Measurements from ENCODE around the gene SEMA5A.

Gene SEMA5A

GRCh38 chr5:9196403-9197227 is 349.3 kb downstream of the SEMA5A start:
- no peak for DNase-seq

DNA sequence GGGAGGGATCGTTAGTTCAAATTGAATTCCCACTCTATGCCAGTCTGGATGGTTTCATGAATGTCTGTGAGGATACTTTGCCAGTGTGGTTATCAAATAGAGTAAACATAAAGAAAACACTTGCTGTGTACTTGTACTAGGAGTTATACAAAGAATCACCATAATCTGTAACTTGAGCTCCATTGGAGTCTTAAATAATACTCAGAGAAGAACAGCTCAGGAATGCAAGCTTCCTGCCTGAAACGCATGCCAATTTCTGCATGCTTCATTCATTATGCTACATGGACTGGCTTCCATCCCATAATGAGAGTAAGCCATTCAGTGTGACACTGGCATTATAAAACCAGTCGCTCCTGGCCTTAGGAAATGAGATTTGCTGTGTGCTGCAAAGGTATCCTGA is 351.4 kb downstream of the SEMA5A start:
- DNase-seq, result no peak

DNA sequence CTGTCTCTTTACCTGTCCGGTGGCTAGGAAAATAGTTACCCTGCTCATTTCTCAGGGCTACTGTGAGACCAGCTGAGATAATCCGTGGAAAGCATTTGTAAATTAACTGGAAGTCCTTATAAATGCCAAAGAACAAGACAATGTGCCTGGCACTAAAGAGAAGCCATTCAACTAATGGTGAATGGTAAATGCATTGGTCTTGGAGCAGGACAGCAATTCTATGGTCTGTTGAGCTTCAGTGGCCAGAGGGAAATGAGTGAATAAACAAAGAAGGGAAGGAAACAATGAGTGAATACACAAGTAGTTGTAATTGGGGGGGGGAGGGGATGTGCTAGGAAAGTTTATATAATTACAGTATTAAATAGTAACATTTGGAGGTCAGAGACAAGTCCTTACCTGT is 353.6 kb downstream of the SEMA5A start:
- no peak for DNase-seq

DNA sequence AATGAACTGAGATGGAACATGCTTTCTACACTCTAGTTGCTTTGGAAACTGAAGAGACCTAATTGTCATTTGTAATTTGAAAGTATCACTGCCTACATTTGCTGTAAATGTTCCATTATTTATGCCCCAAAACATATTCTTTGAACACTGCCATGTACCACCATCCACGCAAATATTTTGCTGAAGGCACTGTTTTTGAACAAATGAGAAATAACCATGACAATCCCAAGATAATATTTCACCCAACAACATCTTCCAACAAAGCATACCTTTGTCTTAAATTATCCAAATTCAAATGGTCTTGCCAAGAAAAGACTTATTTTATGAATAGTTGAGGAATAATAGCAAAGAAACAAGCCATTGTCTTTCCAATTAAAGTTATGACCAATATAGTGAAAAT is 356.2 kb downstream of the SEMA5A start:
- DNase-seq, result no peak

DNA sequence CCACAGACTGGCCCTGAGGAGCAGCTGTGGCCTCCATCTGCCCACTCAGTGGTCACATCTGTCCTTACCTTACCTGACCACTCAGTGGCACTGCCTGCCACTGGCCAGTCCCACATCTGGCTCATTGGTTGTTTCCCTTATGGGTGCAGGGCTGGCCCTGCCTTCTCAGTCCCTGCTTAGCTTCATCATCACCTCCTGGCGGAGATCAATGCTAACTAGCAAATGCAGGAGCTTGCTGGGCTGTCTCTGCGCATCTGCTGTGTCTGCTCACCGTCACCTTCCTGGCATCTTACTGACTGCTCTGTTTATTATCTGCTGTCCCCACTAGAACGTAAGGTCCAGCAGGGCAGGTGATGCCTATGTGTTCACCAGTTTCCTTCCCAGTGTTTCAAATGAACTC is 356.9 kb downstream of the SEMA5A start:
- no peak for DNase-seq

DNA sequence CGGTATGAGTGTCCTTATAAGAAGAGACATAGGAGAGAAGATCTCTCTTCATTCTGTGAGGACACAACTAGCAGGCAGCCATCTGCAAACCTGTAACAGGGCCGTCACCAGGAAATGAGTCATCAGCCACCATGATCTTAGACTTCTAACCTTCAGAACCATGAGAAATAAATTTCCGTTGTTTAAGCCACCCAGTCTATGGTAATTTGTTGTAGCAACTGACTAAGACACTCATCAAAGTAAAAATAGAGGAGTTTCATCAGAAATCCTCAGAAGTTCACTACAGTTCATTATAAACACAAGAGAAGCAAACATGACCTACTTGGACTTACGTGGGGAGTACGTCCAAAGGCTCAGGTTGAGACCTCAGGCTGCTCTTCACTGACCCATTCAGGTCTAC is 357.7 kb downstream of the SEMA5A start:
- no peak for DNase-seq

DNA sequence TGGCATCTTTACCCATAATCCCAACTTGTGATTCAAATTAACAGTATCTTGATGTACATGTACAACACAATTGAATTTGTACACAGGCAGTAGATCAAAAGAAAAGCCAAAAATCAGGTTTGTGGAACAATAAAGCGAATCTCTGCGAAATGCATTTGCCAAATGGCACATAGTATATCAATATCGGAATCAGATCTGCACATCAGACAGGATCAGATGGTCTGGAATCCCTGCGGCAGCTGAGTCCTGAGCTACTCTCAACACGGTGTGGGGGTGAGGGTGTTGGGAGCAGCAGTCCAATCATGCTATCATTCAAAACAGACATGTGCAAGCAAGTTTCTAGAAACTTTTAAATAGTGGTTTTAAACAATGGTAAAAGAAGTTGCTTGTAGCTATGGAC is 358.3 kb downstream of the SEMA5A start:
- no peak for DNase-seq

DNA sequence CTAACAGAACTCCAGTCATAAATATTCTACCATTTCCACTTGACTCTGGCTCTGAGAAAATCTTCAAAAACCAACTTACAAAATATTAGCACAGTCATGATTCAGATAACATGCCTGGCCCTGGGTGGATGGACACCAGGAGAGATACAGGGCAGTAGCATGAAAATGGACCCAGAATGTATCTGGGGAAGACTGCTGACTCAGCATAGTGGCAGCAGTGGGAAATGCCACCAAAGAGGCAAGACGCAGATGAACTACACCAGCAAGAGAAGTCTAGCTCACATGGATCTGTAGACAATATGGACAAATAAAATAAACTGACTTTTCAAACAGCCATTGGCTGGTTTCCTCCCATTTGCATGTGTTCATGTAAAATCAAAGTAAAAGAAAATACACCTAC is 359.8 kb downstream of the SEMA5A start:
- no peak for DNase-seq

- no peak for DNase-seq
Measured at GRCh38 chr5:9183992-9184391, 361.9 kb downstream of the SEMA5A start.

DNA sequence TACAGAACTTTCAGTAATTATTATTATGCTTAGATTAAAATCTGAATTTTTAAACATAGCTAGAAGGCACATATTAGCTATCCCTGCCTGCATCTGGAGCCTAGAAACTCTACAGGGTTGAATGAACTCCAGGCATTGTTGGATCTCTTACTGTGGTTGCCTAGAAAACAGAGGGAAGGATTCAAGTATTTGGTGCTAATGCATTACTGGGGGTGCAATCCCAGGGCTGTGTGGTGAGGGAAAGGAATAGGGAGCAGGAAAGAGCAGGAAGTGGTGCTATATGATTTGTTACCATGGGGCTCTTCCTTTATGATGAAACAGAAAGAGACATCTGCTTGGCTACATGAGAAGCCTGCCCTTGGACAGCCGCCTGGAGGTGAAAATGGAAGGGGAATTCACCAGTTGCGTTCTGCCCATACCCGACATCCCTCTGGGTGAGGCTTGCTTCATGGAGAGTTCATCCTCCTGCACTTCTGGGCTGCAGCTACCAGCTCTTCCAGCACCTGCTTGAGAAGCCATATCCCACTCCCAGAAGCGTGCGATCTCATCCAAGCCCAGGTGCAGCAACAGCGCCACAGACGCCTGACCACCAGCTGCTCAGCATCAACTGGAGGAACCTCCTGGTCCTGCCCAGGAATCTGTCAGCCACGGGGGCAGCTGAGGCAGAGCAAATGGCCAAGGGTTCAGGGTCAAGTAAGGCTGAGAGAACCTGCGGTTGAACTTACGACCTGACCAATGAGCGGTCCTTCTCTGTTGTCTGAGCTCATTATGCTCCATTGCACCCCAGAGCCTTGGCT is 362.8 kb downstream of the SEMA5A start:
- DNase-seq, result no peak

DNA sequence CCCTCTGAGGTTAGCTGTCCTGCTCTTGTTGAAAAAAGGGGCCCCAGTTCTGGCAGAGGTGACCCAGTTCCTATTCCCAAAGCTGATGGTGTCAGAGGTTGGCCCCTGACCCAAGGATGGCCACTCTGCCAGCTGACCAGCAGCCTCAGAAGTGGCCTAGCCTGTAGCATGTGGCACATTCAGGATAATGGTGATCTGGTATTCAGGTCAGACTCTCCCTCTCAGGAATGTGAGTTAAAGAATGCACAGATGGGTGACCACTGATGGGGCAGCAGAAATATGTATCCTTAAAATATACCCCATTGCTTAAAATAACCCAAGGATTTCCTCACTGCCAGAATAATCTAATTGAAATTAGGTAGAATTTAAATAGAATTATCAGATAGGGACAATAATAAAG is 369.2 kb downstream of the SEMA5A start:
- DNase-seq, result no peak

GRCh38 chr5:9174446-9174845 is 371.4 kb downstream of the SEMA5A start:
- no peak for DNase-seq

GRCh38 chr5:9173281-9174048 is 372.4 kb downstream of the SEMA5A start:
- no peak for DNase-seq

DNA sequence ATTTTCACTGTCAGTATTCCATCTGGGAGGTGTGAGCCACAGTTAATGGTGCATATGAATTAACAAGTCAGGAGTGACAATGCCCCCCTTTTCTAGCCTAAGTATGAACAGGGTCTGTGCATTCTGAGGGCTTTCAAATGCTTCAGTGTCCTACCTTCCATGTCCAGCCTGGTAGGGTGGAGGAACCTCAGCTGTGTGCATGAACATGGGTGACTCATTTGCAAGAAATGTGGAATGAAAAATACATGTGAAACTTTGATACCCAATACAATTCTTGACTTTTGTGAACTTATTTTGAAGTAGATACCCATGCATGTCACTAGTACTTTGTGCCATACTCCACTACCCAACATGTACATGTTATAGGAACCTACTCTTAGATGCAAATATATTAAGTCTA is 375.8 kb downstream of the SEMA5A start:
- DNase-seq, result no peak

DNA sequence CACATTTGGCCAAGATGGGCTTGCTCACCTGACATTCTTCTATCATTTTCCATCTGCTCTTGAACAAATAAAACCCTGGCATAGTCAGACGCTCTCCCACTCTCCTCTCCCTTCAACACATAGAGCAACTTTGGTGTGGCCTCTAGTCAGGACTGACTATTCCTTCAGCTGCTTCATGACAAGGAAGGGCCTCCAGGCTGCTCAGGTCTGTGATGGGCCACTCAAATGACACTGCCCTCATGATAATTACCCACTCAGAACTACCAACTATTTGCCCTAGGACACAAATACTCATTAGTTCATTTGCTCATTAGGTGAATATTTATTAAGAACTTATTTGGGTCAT is 376.3 kb downstream of the SEMA5A start:
- no peak for DNase-seq

- DNase-seq, result no peak
Measured at GRCh38 chr5:9168791-9169556, 376.9 kb downstream of the SEMA5A start.

DNA sequence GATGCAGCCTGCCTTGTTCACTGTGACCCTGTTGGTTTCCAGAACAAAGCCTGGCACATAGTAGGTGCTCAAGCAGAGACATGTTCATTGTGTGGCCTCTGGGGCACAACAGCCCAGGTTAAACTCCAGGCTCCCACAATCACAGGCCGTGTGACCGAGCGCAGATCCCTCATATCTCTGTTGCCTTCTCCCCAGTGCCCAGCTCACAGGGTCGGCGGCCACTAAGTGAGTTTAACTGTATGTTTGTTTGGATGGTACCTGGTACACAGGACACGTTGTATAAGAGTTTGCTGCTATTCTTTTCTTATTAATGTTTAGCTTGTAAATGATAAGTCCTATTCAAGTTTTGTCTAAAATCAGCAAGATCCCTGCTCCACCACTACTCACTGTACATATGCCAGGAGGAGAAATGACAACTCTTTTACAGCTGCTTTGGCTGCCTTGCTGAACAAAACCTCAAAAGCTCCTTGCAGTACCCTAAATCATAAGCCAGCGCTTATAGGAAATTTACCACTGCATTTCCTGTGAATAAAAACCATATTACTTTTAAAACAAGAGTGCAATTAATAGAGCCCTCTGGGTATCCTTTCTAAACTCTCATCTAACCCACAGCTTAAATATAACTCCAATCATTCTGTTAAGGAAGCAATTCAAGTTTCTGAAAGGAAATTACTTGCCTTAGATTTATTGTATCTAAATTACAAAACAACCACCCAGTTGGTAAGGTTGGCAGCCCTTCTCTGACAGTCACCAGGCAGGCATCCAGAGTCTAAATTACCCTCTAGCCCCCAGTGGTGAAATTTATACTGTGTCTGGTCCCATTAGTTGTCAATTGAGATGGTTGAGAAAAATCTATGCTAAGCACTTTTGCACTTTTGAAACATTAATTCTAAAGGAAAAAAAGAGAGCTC is 379.4 kb downstream of the SEMA5A start:
- no peak for DNase-seq

GRCh38 chr5:9165546-9165945 is 380.3 kb downstream of the SEMA5A start:
- DNase-seq, result no peak

DNA sequence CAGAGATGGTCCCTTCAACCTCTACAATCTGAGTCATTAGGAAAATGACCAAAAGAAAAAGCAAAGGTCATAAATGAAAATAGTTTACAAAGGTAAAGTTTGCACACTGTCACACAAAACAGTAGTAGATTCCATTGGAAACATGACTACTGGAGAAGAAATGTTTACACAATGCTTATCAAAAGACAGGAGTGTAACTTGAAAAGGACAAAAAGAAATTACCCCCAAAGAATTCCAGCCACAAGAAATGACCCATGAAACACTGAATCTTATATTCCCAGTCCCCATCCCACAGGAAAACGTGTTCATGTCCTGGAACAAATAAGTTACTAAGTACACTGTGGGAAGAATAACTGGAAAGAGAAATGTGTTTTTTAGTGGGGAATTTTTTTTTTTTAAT is 385.1 kb downstream of the SEMA5A start:
- DNase-seq, result no peak

- DNase-seq, result no peak
Measured at GRCh38 chr5:9157811-9158210, 388.1 kb downstream of the SEMA5A start.

DNA sequence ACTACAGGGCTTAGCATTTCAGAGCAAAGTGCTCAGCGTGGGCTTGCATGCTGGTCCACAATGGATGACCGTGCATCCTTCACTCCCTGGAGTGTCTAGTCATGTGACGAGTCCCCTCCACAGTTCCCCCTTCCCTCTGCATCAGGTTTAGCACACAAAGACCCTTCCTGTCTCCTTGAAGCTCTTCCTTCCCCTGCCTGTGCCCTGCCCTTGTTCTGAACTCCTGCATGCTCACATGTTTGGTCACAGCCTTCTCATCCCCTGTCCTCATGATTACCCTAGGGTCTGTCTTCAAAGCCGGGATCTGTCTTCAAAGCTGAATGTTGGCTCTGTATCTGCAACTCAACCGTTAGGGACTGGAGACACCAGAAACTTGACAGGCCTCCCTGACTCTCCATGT is 388.9 kb downstream of the SEMA5A start:
- no peak for DNase-seq

DNA sequence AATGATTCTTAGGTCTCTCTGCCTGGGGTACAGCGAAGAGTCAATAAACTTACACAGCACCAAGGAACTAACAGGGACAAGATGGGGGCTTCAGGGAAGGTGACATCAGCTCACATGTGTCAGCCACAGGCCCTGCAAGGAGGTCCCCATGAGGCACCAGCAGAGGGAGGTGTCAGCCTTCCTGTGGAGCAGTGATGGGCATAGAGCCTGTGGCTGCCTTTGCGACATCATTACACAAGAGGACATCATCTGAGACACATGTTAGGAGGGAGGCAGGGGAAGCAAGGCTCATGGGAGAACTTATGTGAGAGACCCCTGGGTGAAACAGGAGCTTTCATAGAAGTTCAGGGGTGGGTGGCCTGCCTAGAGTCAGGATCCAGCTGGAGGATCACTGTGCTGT is 389.6 kb downstream of the SEMA5A start:
- peak; percentile 20 for DNase-seq
